Left lung (tissue), 10 donors: ENCODE results near the gene WSCD2. TPM values are rescaled to one million over a fixed set of nuclear protein-coding genes. Genes with fewer than 3 reads are reported as not detected.

Source experiments
- ATAC-seq: fragments of 200-7000 bp; cut with Tn5 transposase; one replicate; pipeline ENCODE4 v1.9.1; 2020; ENCODE audit warnings: moderate library complexity
- DNase-seq, 4 donors: peaks; one replicate each; pipeline ENCODE4 v3.0.0-alpha.2; 2013 to 2020
- H3K27ac ChIP-seq, 2 donors: fragments of 200-600 bp; sonication (generic) in 1 of 2; one replicate each; pipeline versions ENCODE4 v1.5.0 to v1.8.0; 2020 to 2021
- H3K27me3 ChIP-seq, 2 donors: fragments of 200-600 bp; sonication (generic) in 1 of 2; one replicate each; pipeline versions ENCODE4 v1.5.0 to v1.8.0; 2020 to 2021
- H3K36me3 ChIP-seq, 2 donors: fragments of 200-600 bp; sonication (generic) in 1 of 2; one replicate each; pipeline versions ENCODE4 v1.5.0 to v1.8.0; 2020 to 2021
- H3K4me1 ChIP-seq, 2 donors: fragments of 200-600 bp; one replicate each; pipeline ENCODE4 v1.8.0; 2021
- H3K4me3 ChIP-seq, 2 donors: fragments of 200-600 bp; sonication (generic) in 1 of 2; one replicate each; pipeline versions ENCODE4 v1.5.0 to v1.8.0; 2020 to 2021; ENCODE audit warnings: mild to moderate bottlenecking in 1 of 2
- H3K9me3 ChIP-seq, 2 donors: fragments of 200-600 bp; sonication (generic) in 1 of 2; one replicate each; pipeline versions ENCODE4 v1.5.0 to v1.8.0; 2020 to 2021
- CTCF ChIP-seq, 2 donors: fragments of 200-600 bp; sonication (generic) in 1 of 2; IDR thresholded peaks; one replicate each; pipeline versions ENCODE4 v1.5.0 to v1.8.0; 2021; ENCODE audit warnings: antibody characterized with exemption in 2 of 2
- intact Hi-C, 2 donors: fragments of 100-400 bp; cut with DNase I; formaldehyde crosslinking; loops; one replicate each; pipeline versions ENCODE4 v1.11.2 to v1.14.2; 2022
- polyA plus RNA-seq, 6 donors: library from polyadenylated mRNA; unstranded; fragments of 120-200 nt; gene quantifications; one replicate each; pipeline ENCODE4 v1.2.1, GENCODE V29; 2013; ENCODE audit not compliant: insufficient read length in 6 of 6
- total RNA-seq, 2 donors: library from RNA; stranded (reverse); fragmentation: NEBNext Ultra II Directional; extraction: Animal tissue kit (Norgen Biotek cat#: 25700); gene quantifications; one replicate each; pipeline ENCODE4 v1.2.1, GENCODE V29; 2021
- donor health status: DM: no; HTN: yes; CAD: no.
- donor health status: DM: no; HTN: no; CAD: no.

Gene WSCD2
- total and polyA plus RNA-seq, 8 donors = 0.29 to 1.3 (median 0.47) TPM

- intact Hi-C loops = no loop called here
- ATAC-seq (no peak), DNase-seq (no peak)
- Histone ChIP-seq H3K27me3 (peaks cover 0 to 19% of the 10 kb centered on the region in 2 donors), H3K27ac (no peak overlapping the region), H3K4me3 (no peak overlapping the region), H3K4me1 (no peaks in the 10 kb centered on the region), H3K9me3 (no peaks in the 10 kb centered on the region), H3K36me3 (no peaks in the 10 kb centered on the region)
- TF ChIP-seq CTCF (IDR thresholded peaks at IDR 0.05) = no peak
Measured at GRCh38 chr12:108231909-108232434, 102.9 kb downstream of the WSCD2 start.

GRCh38 chr12:108232565-108232964 is 103.5 kb downstream of the WSCD2 start:
- H3K27ac ChIP-seq = no peak overlapping the region
- DNase-seq = no peak
- H3K9me3 ChIP-seq = no peaks in the 10 kb centered on the region
- intact Hi-C loops = no loop called here
- no peak overlapping the region for H3K4me3 ChIP-seq
- no peak for ATAC-seq
- H3K36me3 ChIP-seq = no peaks in the 10 kb centered on the region
- no peaks in the 10 kb centered on the region for H3K4me1 ChIP-seq
- peaks cover 0 to 24% of the 10 kb centered on the region in 2 donors for H3K27me3 ChIP-seq
- TF ChIP-seq CTCF (IDR thresholded peaks at IDR 0.05) = no peak

GRCh38 chr12:108234158-108234557 is 105.1 kb downstream of the WSCD2 start:
- no peak overlapping the region for H3K4me3 ChIP-seq
- no peaks in the 10 kb centered on the region for H3K4me1 ChIP-seq
- H3K27me3 ChIP-seq = peaks cover 0 to 21% of the 10 kb centered on the region in 2 donors
- intact Hi-C loops = no loop called here
- no peak overlapping the region for H3K27ac ChIP-seq
- H3K36me3 ChIP-seq = no peaks in the 10 kb centered on the region
- DNase-seq (peak in 2 of 4 donors; percentile 13 to 48), ATAC-seq (peak; percentile 38)
- TF ChIP-seq CTCF (IDR thresholded peaks at IDR 0.05) = peak; percentile 11 to 39
- H3K9me3 ChIP-seq = no peaks in the 10 kb centered on the region

- intact Hi-C loops = no loop called here
- no peak for ATAC-seq
- Histone ChIP-seq H3K4me3 (no peak overlapping the region), H3K27me3 (peaks cover 0 to 32% of the 10 kb centered on the region in 2 donors), H3K36me3 (no peaks in the 10 kb centered on the region), H3K27ac (no peak overlapping the region), H3K4me1 (no peaks in the 10 kb centered on the region), H3K9me3 (no peaks in the 10 kb centered on the region)
- TF ChIP-seq CTCF (IDR thresholded peaks at IDR 0.05) = no peak
- no peak for DNase-seq
Measured at GRCh38 chr12:108235197-108235984, 106.3 kb downstream of the WSCD2 start.

GRCh38 chr12:108235985-108236263 is 106.8 kb downstream of the WSCD2 start:
- DNase-seq (no peak), ATAC-seq (no peak)
- no peaks in the 10 kb centered on the region for H3K9me3 ChIP-seq
- H3K27me3 ChIP-seq = peaks cover 0 to 37% of the 10 kb centered on the region in 2 donors
- TF ChIP-seq CTCF (IDR thresholded peaks at IDR 0.05) = no peak
- H3K4me1 ChIP-seq = no peaks in the 10 kb centered on the region
- no peak overlapping the region for H3K4me3 ChIP-seq
- no peaks in the 10 kb centered on the region for H3K36me3 ChIP-seq
- intact Hi-C loops = no loop called here
- no peak overlapping the region for H3K27ac ChIP-seq
